ENCODE results near the gene IGIP.

The IGIP gene

DNA sequence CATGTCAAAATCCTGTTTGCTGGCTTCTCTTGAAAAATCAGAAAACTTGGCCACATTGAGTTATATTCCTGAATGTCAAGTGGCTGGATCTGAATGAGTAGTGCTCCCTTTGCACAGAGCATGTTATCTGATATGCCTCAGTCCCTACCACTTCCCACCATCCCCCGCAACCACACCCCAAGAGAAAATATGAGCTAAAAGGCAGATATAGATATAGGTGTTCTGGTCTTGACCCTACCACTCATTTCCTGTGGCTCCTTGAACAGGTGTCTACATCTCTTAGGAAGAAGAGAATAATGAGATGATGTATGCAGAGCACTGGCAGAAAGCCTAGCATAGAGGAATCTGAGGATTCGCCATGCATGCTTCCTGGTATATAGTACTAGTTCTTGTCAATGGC lies 42.6 kb downstream of the IGIP start:
- FAIRE-seq = no peak

DNA sequence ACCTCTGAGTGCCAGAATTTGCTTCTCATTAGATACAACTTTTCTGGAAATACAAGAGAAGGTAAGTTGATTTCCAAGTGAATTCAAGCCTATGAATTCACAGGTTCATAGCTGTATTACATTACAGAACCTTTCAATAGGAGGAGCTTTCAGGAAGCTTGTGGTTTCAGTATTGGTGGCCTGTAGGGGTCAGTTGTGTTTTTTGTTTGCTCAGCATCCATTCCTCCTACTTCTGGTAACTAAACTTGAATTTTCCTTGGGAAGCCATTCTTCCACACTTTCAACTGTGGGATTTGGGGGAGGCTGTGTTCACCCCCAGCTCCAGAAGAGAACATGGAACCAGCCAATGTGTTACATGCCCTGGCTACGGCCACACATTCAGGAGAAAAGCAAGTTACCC lies 43.7 kb downstream of the IGIP start:
- no peak for FAIRE-seq

DNA sequence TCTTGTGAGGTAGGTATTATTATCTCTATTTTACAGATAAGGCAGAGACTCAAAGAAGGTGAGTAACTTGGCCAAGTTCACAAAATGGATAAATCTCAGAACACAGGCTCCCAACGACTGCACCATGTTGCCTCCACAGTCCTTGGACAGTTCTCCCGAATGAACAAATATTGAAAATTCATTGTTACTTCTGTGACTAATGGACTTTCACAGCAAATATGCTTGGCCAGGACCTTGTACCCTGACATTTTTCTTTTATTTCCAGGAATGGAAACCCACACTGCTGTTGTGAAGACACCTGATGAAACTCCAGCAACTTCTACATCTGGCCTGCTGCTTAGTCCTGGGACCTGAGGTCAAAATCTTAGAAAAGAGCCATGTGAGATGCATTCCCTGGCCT lies 46.7 kb downstream of the IGIP start:
- no peak for FAIRE-seq

DNA sequence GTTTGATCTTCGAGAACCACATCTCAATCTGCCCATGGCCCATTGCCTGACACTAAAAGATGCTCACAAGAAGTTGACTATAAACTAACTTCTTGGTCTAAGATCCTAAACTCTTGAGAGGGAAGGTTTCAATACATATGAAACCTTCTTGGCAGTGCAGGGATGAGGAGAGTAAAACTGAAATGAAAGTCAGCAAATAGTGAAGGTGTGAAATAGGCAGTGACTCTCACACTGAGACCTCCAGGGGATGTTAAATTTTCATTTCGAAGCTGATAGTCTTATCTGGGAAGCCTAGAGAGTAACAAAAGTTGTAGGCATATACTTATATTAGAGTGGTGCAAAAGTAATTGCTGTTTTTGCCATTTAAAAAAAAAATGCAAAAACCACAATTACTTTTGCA lies 48.3 kb downstream of the IGIP start:
- FAIRE-seq = no peak

DNA sequence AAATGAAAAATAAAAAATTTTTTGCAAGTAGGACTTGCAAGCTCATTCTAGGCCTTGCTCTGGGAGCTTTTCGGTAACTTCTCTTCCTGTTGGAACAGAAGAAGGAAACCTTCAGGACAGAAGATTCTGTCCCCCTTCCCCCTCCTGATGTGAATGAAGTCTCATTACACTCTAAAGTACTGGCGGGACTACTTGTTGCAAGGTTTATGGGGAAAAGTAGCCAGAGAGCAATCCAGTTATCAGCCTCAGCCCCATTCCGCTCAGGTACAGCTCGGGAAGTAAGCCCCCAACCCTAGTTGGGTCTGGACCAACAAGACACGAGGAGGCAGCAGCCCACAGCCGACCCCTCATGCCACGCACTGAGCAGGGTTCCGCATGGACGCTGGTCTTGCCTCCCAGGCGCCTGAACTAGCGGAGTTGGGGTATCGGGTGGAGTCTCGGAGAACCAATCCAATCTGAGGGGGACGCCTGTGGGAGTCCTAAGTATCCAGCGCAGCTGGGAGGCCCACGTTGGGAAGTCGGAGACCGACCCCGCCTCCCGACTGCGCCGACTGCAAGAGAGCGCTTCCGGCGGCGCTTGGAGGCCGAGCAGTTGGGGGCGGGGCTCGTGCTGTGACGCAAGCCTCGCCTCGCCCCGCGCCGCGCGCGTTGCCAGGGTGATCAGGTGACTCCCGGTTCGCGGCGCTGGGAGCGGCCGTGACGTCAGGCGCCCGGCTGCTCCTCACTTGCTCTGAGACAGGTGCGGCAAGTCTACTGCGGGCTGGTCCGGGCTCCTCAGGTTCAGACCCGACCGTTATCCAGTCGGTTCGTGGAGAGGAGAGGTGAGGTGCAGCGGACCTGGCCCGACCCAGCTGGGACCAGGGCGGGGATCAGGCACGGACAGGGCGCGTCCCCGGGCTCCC lies 49.0 kb downstream of the IGIP start, which contains the start of gene CYSTM1:
Gene CYSTM1, plus strand, starts transcription at position 724 of the 902 bp plus-strand sequence. CDS start 19,278 bp downstream, outside the sequence.
- FAIRE-seq = no peak

DNA sequence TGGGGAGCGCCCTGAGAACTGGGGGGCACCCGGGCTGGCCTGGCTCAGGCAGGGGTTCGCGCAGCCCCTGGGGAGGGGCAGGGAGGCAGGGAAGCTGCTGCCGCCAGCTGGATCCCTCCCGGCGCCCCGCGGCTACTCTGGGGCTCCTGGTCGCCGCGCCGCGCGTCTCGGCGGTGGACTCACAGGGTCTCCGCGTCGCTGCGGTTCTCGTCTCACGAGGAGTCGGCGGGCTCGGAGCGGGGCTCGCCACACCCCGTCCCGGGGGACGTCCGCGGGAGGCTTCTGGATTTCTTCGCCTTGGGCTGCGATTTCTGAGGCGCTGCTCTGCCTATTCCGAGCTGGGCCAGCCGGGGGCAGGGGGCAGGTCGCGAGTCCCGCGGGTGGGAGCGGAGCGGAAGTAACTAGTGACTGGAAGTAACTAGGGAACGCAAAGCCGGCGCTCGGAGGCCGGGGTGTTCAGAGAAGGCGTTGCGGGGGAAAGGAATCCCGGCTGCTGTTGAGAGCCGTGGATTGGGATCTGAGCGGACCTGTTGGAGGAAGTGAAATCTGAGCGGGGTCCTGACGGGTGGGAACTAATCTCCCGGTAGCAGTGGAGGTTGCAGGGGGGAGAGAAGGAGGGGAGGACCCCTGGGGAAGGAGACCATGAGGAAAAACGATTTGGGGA lies 49.8 kb downstream of the IGIP start:
- FAIRE-seq = no peak

DNA sequence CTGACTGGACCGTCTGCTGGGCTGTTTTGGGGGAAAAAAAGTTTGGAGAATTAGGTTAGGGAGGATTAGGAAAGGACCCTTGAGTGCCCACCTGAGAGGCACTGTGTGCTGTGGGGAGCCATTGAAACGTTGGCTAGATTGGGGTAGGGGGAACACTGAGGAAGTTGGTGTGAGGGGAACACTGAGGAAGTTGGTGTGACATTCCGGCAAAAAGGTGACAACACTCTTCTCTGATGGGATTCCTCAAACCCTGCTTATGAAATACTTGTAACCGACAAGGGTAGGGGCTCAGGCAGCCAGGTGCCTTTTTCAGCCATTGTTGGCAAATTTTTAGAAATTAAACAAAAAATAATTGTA lies 50.3 kb downstream of the IGIP start:
- no peak for FAIRE-seq

DNA sequence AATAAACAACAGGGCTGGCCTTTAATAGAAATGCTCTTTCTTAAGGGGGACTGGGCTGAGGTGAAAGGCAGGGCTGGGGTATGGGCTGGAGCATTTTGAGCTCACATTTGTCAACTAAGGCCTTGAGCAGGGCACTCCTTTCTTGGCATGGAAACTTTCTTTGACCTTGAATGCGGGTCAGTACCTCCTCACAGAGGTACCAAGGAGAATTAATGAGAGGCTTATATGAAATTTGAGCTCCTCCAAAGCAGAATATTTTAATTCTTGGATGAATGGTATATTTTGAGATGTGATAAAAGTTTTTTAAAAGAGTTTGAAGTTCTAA lies 52.3 kb downstream of the IGIP start:
- no peak for FAIRE-seq

DNA sequence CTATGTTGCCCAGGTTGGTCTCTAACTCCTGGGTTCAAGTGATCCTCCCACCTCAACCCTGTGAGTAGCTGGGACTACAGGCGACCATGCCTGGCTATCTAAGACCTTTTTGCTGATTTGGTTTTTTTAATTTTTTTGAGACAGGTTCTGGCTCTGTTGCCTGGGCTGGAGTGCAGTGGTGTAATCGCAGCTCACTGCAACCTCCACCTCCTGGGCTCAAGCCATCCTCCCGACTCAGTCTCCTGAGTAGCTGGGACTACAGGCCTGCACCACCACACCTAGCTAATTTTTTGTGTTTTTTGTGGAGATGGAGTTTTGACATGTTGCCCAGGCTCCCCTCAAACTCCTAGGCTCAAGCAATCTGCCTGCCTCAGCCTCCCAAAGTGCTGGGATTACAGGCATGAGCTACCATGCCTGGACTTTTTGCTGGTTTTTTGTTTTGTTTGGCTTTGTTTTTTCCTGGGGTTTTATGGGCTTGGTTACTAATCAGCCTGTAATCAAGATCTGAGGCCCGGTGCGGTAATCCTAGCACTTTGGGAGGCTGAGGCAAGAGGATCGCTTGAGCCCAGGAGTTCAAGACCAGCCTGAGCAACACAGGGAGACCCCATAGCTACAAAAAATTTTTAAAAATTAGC lies 52.9 kb downstream of the IGIP start:
- FAIRE-seq = no peak
